Mesothelial cell of epicardium (in vitro differentiated cells): ENCODE data around the gene MSANTD1. TPM values are rescaled to one million over a fixed set of nuclear protein-coding genes. Genes with fewer than 3 reads are reported as not detected.

Experiments
- DNase-seq, 2 experiments: peaks; one replicate each; pipeline ENCODE4 v3.0.0; 2021; ENCODE audit warnings: low spot score in 2 of 2; ENCODE audit not compliant: unreplicated experiment in 2 of 2
- H3K27ac Mint-ChIP-seq: 2 replicates; pipeline ENCODE4 v1.8.0; 2021; ENCODE audit warnings: mixed read lengths
- H3K27me3 Mint-ChIP-seq: 2 replicates; pipeline ENCODE4 v1.8.0; 2021; ENCODE audit warnings: low read depth, mixed read lengths
- H3K36me3 Mint-ChIP-seq: 2 replicates; pipeline ENCODE4 v1.8.0; 2021; ENCODE audit warnings: mixed read lengths
- H3K4me1 Mint-ChIP-seq: 2 replicates; pipeline ENCODE4 v1.8.0; 2021; ENCODE audit warnings: mixed read lengths
- H3K4me3 Mint-ChIP-seq: 2 replicates; pipeline ENCODE4 v1.8.0; 2021; ENCODE audit warnings: mild to moderate bottlenecking, moderate library complexity, mixed read lengths
- H3K9me3 Mint-ChIP-seq: 2 replicates; pipeline ENCODE4 v1.8.0; 2021; ENCODE audit warnings: mixed read lengths
- total RNA-seq: library from RNA; stranded (reverse); gene quantifications from 3 replicates; pipeline ENCODE4 v1.2.1, GENCODE V29; 2021
- TF ChIP-seq, protein P1 (sequence below): fragments of 200-600 bp; sonication (generic); IDR thresholded peaks from one replicate; pipeline ENCODE4 v1.5.0; 2021; ENCODE audit warnings: antibody characterized with exemption; ENCODE audit not compliant: unreplicated experiment

Gene MSANTD1
- total RNA-seq, 1 donor from 2014 or later, result 2.6 TPM

DNA sequence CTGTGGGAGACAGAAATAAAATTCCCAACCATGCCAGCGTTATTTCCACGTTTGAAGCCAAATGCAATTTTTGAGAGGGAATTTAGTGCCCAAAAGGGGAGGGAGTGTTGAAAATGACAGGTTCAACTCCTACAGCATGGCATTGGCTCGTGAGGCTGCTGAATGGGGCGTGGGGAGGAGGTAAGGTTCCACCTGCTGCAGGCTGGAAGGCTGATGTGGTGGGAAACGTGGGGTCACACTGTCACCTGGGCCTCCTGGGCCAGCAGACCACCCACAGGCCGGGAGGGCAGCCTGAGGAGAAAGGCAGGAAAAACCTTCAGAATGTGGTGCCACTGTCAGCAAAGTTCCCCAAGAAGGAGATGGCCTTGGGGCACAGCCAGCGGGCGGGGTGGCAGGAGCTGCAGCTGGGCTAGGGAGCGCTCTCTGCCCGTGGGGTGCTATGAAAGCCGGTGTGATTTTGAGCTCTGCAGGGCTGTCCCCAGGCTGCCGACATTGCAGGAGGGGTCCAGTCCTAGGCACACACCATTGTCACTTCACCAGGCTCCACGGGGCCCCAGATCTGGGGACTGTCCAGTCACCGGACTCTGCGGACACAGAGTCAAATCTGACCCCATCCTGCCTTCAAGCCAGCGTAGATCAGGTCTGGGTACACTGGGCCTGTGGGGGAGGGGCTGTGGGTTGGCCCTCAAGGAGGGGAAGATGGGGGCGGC, 19.6 kb downstream of the MSANTD1 start:
- no peak for DNase-seq
- Mint-ChIP-seq H3K9me3 (peaks cover 3% of the 10 kb centered on the region), H3K36me3 (no peaks in the 10 kb centered on the region), H3K27me3 (peaks cover 2% of the 10 kb centered on the region), H3K4me3 (no peak overlapping the region), H3K4me1 (peaks cover 4% of the 10 kb centered on the region), H3K27ac (no peak overlapping the region)
- TF ChIP-seq, protein P1, sequence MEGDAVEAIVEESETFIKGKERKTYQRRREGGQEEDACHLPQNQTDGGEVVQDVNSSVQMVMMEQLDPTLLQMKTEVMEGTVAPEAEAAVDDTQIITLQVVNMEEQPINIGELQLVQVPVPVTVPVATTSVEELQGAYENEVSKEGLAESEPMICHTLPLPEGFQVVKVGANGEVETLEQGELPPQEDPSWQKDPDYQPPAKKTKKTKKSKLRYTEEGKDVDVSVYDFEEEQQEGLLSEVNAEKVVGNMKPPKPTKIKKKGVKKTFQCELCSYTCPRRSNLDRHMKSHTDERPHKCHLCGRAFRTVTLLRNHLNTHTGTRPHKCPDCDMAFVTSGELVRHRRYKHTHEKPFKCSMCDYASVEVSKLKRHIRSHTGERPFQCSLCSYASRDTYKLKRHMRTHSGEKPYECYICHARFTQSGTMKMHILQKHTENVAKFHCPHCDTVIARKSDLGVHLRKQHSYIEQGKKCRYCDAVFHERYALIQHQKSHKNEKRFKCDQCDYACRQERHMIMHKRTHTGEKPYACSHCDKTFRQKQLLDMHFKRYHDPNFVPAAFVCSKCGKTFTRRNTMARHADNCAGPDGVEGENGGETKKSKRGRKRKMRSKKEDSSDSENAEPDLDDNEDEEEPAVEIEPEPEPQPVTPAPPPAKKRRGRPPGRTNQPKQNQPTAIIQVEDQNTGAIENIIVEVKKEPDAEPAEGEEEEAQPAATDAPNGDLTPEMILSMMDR, result no peak

DNA sequence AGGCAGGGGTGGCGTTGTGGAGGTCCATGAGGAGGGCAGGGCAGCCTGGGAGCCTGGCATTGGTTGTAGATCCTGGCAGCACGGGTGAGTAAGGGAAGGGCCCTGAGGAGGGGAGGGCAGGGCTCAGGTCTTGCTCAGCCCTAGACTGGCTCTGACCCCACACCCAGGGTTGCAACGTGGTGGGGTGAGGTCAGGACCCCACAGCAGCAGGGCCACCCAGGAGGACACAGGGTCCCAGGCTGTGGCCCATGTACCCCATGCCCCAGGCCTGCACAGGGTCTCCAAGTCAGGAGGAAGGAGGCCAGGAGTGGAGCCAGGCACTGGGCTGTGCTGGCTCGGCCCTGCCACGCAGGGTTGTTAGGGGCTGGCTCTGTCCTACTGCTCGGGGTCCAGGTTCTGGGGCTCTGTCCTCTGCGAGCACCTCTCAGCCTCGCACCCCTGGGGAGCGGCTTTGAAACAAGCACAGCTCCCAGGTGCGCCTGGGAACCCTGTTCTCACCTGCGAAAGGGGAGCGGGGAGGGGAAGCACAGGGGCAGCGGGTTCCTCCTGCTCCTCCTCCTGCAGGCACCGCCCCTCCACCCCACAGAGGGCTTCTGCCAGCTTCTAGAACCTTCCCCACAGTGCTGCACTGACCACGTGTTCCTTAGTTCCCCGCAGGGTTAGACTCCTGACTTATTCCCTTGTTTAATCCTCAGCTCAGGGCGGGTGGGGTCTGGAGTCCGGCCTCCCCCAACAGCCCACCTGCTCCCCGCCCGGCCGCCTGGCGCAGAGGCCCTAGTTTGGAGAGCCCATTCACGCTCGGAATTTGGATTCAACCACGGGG, 20.4 kb downstream of the MSANTD1 start:
- Mint-ChIP-seq H3K27ac (no peak overlapping the region), H3K36me3 (no peaks in the 10 kb centered on the region), H3K27me3 (peaks cover 2% of the 10 kb centered on the region), H3K4me1 (peaks cover 4% of the 10 kb centered on the region), H3K9me3 (peaks cover 4% of the 10 kb centered on the region), H3K4me3 (no peak overlapping the region)
- peak in 1 of 2 experiments; percentile 17 for DNase-seq
- TF ChIP-seq, protein P1, result no peak

DNA sequence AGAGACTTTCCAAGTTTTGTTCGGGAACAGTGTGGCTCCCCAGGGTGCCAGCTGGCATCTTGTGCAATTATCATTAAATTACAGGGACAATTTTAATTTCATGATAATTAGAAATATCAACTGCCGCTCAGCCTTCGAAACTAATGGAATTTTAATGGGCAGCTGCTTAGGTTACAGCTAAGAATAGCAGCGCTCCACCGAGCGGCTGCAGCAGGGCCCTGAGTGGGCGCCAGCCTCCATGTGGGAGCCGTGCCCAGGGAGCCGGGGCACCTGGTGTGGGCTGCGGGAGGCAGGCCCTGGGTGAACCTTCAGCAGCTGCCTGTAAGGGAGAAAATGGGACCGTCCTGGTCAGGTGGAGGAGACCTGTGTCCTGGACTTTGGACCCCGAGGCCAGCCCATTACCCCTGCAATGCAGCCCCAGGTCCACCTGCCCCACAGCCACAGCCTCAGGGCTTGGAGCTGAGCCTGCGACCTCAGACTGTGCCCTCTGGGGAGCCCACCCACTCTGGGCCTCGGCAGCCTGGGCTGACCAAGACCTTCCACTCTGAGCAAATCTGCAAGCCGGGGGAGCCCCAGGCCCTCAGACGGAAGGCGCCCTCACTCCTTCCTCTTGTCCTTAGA, 21.1 kb downstream of the MSANTD1 start:
- H3K4me3 Mint-ChIP-seq, result no peak overlapping the region
- peaks cover 4% of the 10 kb centered on the region for H3K4me1 Mint-ChIP-seq
- TF ChIP-seq, protein P1, result no peak
- H3K27ac Mint-ChIP-seq, result no peak overlapping the region
- DNase-seq, result no peak
- H3K36me3 Mint-ChIP-seq, result no peaks in the 10 kb centered on the region
- H3K27me3 Mint-ChIP-seq, result peaks cover 2% of the 10 kb centered on the region
- H3K9me3 Mint-ChIP-seq, result peaks cover 4% of the 10 kb centered on the region

DNA sequence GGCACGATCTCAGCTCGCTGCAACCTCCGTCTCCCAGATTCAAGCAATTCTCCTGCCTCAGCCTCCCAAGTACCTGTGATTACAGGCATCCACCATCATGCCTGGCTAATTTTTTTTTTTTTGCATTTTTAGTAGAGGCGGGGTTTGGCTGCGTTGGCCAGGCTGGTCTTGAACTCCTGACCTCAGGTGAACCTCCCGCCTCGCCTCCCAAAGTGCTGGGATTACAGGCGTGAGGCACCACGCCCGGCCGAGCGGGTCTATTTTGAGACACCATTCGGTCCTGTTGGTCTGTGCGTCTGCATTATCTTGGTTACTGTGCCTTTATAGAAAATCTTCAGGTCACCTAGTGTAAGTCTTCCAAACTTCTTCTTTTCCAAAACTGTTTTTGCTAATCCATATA, 22.2 kb downstream of the MSANTD1 start:
- H3K27ac Mint-ChIP-seq, result no peak overlapping the region
- no peaks in the 10 kb centered on the region for H3K36me3 Mint-ChIP-seq
- no peak overlapping the region for H3K4me3 Mint-ChIP-seq
- H3K27me3 Mint-ChIP-seq, result peaks cover 2% of the 10 kb centered on the region
- H3K9me3 Mint-ChIP-seq, result peaks cover 4% of the 10 kb centered on the region
- DNase-seq, result no peak
- TF ChIP-seq, protein P1, result no peak
- peaks cover 4% of the 10 kb centered on the region for H3K4me1 Mint-ChIP-seq

DNA sequence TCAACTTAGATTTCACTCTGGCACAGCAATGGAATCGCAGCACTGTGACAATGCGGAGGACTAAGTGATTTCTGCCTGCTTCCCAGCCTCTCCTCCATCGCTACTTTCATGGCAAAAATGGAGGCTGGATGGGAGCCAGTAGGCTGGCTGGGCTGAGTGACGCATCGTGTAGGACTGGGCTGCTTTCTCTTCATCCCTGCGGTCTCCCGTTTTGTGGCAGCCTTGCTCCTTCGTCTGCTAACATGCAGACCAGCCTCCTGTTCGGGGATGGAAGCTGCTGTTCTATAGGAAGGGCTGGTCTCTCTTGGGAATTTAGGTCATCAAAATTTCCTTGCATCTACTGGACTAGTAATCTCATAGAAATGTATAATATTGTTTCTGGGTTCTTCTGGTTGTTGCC, 28.0 kb downstream of the MSANTD1 start:
- Mint-ChIP-seq H3K4me3 (no peak overlapping the region), H3K27me3 (no peaks in the 10 kb centered on the region), H3K9me3 (peaks cover 16% of the 10 kb centered on the region), H3K27ac (no peak overlapping the region), H3K36me3 (peaks cover 6% of the 10 kb centered on the region), H3K4me1 (no peaks in the 10 kb centered on the region)
- no peak for DNase-seq
- TF ChIP-seq, protein P1, result no peak
